GM19463 (cell line): Measurements from ENCODE around the gene C11orf52.

Experiments used
- ATAC-seq: cut with Tn5 transposase; IDR thresholded peaks from one replicate; pipeline ENCODE4 v1.9.1; 2021; ENCODE audit warnings: mild to moderate bottlenecking, moderate library complexity; ENCODE audit not compliant: unreplicated experiment

C11orf52 gene

DNA sequence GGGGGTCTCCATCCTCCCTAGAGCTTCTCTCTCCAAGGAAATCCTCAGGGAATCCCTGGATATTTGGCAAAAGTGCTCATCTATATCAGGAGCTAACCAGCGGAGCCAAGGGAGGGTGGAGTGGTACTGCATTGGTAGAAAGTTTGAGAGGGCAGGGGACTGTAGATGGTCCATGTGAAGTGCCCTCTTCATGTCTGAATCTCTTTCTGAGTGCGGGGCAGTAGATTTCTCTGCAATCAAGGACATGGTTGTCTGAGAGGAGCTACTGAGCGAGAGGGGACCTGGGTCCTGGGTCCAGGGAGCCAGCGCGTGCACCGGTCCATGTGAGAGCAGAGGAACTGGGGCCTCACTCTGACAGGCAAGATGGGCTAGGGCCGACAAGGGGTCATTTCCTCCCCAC is 19.1 kb downstream of the C11orf52 start:
- ATAC-seq: no peak

DNA sequence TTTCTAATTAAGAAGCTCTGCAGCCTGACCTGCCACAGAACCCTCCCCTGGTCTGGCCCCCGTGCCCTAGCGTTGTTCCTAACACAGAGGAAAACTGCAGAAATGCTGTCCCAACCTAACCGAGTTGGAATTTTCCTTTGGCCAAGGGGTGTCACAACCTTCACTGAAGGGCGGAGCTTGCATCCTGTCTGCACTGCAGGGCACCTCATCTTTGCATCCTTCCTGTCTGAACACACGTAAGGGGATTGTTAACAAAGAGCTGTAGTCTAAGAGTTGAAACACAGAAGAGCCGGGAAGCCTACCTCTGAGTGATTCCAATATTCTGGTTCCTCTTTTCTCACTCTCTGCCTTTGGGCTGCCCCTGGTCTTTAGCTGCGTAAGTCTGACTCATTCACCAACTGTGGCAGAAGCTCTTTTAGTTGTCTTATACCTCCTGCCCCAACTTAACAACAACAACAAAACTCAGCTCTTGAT is 20.0 kb downstream of the C11orf52 start:
- peak; percentile 88 for ATAC-seq

DNA sequence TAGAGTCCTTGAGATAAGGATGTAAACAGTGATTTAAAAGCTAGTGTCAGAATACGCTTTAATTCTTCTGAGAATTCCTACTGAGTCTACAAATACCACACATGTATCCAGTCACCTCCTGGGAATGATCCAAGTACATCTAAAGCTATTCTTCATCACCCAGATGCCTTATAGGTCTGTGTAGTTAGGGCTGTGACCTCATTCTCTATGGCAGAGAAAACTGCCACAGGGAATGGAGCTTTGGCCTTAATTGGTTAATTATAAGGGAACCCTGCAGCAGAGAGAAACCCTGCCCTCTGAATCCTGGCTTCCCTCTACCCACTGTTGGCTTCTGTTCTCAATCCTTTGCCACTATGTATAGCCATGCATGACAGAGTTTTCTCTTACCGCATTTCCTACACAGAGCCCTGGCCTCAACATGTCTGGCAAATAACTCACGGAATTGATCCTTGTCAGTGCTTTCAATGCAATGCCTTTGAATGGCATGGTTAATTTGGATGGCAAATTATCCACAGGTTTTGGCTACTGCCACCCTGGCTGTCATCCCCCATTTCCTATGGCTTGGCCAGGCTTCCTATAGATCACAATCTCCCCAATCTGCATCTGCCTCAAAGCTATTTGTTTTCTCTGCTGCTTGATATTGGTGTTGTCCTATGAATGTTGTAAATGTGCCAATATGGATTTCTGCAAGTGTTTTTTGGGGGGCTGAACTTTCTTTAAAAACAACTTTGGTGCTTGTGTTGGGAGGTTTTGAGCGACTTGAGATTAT is 21.3 kb downstream of the C11orf52 start:
- no peak for ATAC-seq

DNA sequence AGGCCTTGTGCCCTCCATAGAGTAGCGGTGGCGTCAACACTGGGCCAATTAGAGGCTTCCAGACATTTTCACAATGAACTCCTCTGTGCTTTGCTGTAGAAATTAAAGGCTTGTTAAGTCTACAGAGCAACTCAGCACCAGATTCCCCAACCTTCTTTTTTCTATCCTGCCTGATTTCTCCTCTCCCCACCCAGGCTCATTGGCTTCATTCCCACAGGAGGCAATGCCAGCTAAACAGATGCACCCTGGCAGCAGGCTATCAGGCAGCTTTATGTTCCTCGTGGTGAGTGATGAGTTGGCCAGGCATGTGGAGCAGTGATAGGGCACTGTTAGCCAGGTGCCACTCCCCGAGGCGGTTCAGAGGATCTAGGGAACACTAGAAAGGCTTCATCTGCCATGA is 23.2 kb downstream of the C11orf52 start:
- ATAC-seq: no peak

DNA sequence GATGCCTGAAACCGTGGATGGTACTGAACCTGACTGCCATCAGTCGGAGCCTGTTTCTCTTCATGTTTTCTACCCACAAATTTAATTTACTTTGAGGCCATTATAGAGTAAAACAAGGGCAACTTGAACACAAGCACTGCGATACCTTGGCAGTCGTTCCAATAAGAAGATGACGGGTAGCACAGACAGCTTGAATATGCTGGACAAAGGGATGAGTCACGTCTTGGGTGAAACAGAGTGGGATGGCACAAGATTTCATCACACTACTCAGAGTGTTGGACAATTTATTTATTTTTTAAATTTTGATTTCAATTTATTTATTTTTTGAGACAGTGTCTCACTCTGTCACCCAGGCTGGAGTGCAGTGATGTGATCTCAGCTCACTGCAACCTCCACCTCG is 24.1 kb downstream of the C11orf52 start:
- ATAC-seq: no peak

DNA sequence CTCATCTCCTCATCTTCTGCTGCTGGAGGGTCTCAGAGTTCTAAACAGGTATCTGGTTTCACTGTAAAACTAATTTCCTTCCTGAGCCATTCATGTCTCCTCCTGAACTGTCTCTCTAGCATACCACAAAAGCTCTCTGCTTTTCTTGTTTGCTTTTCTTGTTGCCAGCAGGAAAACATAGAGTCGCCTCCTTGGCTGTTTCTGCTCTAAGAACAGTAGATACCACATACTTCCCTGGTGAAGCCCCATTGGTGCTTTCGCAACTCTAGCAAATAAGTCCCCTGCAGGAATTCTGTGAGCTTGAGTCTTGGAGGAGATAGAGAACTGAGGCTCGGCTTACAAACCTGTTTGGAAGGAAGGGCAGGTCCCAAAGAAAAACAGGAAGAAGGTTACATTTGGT is 25.4 kb downstream of the C11orf52 start:
- ATAC-seq: no peak

DNA sequence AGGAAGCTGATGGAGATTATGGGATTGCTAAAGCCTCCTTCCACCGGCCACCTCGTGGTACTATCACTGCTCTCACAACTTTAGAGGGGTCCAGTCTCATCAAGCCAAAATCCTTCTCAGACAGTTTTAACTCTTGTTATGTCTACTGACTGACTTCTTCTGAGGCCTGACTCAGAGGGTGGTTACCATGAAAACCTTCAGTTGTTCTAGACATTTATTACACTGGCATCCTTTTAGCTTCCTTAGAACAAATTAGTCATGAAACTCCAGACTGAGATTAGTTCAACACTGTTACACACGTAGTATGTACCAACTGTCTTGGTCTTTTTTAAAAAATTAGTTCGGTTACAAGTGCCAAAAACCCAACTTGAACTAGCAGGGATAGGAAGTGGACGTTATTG is 25.9 kb downstream of the C11orf52 start:
- ATAC-seq: no peak

DNA sequence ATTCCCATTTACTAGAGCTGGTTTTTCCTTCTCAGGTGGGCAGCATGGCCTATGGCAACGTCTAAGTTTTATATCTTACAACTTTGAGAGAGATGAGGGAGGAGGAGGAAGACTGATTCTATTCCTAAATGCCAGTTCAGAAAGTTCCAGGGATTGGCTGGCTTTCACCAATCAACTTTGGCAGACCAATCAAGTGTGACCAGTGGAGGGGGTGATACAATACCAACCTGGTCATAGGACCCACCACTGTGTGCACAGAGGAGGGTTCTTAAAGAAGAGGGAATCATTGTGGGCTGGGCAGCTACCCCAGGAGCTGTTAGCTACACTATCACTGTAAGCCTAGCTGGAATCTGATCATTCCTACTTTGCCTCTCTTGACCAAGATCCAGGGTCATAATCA is 26.5 kb downstream of the C11orf52 start:
- ATAC-seq: no peak

DNA sequence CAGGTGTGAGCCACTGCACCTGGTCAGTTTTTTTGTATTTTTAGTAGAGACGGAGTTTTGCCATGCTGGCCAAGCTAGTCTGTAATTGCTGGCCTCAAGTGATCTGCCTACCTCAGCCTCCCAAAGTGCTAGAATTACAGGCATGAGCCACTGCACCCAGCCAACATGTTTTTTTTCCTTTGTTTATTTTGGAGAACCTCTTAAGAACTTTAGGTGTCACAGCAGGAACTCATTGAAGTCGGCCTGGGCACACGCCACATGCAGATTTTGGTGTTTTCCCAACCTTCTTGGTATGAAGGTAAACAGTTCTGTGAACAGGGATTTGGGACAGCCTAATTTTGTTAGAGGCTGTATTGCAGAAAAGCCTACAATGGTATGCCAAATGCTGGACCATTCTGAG is 27.8 kb downstream of the C11orf52 start:
- ATAC-seq: no peak

DNA sequence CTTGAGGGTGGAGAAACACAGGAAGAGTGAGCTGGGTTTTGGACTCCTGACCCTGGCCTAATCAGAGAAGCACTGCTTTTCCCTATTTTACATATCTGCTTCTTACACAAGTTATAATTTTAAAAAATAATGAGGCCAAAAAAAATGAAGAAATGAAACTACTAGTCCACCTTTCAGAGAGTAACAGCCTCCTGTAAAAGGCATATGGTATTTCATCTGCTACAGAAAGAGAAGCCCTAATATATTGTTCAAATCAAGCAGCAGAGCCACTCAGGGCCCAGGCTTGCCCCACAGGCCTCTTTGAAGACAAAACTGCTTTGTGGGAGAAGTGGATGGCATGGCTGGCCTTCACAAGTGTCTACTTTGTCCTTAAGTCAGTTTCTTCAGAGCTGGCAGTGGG is 28.4 kb downstream of the C11orf52 start:
- ATAC-seq: no peak

DNA sequence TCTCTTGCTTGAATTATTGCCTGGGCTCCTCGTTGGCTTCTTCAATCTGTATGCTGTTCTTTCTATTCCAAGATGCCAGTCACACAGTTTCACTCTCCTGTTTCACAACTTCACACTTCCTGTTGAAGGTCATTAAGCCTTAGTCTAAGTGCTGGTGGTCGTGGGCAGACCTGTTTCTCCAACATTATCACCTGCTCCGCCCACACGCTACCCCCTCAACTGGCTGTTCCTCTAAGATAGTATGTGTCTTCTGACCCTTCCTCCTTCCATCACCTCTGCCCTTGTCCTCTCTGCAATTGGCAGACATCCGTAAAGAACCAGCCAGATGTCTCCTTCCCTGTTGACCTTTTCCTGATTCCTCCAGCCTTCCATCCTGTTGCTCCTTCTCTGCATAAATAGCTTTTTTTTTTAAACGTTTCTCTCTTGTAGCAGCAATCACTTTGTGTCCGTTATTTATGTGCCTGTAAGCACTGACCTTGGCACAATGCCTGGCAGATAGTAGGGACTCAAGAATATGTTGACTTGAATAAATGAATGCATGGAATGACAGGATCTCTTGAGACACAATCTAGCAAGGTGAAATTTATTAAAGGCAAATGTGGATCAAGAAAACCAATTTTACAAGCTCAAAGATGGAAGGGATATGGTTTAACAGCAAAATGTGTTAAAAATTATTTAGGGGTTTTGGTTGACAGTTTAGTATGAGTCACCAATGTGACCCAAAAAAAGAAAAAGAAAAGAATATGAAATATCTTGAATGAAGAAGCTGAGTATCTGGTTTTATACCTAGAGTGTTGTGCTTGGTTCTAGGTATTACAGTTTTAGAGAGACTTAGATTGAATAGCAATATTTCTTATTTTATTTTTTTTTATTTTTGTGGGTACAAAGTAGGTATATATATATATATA is 31.1 kb downstream of the C11orf52 start:
- ATAC-seq: no peak

DNA sequence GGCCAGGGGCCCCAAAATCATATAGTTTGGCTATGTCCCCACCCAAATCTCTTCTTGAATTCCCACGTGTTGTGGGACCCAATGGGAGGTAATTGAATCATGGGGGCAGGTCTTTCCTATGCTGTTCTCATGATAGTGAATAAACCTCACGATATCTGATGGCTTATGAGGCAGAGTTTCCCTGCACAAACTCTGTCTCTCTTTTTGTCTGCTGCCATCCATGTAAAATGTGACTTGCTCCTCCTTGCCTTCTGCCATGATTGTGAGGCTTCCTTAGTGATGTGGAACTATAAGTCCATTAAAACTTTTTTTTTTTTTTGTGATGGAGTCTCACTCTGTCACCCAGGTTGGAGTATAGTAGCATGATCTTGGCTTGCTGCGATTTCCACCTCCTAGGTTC is 32.9 kb downstream of the C11orf52 start:
- no peak for ATAC-seq

DNA sequence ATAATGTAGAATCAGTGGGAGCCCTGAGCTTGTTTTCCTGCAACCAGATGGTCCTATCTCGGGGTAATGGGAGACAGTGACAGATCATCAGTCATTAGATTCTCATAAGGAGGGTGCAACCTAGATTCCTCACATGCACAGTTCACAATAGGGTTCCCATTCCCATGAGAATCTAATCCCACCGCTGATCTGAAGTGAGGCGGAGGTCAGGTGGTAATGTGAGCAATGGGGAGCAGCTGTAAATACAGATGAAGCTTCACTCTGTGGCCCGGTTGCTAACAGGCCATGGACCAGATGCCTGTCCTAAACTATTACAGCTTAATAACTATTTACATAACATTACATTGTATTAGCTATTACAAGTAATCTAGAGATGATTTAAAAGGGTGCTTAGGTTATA is 35.4 kb downstream of the C11orf52 start:
- ATAC-seq: no peak

DNA sequence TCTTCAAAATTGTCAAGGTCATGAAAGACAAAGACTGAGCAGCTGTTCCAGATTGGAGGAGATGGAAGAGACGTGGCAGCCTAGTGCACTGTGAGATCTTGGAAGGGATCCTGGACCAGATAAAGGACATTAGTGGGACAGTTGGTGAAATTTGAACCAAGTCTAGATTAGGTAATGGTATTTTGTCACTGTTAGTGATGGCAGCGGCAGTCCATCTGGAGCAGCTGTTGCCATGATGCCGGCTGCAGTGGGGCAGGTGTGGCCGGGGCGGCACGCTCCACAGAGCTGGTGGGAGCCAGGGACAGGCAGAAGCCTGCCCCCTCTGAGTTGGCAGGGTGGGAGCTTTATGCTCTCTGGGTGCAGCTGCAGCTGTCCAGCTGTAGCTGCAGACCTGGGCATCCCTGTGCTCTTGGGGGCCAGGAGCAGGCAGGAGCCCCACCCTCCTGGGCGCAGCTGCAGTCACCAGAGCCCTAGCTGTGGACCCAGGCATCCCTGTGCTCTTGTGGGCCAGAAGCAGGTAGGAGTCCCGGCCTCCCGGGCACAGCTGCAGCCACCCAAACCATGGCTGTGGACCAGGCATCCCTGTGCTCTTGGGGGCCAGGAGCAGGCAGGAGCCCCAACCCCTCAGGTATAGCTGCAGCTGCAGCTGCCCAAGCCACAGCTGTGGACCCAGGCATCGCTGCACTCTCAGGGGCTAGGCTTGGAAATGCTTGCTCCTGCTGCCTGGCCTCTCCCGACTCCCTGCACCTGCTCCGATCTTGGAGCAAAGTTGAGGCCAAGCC is 39.1 kb downstream of the C11orf52 start:
- ATAC-seq: no peak

DNA sequence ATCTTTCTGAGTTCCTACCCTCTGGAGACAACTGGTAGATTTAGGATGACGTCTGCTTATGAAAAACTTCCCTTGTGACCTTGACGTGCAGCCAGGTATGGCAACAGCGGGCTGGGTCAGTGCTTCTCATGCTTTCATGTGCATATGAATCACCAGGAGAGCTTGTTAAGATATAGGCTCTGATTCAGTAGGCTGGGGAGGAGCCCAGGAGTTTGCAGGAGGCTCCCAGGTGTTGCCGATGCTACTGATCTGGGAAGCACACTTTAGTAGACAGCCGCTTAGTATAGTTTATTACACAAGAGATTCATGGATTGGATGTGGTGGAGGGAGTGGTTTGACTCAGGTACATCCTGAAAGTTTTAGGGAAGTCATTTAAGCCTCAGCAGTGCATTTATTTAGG is 42.2 kb downstream of the C11orf52 start:
- no peak for ATAC-seq

DNA sequence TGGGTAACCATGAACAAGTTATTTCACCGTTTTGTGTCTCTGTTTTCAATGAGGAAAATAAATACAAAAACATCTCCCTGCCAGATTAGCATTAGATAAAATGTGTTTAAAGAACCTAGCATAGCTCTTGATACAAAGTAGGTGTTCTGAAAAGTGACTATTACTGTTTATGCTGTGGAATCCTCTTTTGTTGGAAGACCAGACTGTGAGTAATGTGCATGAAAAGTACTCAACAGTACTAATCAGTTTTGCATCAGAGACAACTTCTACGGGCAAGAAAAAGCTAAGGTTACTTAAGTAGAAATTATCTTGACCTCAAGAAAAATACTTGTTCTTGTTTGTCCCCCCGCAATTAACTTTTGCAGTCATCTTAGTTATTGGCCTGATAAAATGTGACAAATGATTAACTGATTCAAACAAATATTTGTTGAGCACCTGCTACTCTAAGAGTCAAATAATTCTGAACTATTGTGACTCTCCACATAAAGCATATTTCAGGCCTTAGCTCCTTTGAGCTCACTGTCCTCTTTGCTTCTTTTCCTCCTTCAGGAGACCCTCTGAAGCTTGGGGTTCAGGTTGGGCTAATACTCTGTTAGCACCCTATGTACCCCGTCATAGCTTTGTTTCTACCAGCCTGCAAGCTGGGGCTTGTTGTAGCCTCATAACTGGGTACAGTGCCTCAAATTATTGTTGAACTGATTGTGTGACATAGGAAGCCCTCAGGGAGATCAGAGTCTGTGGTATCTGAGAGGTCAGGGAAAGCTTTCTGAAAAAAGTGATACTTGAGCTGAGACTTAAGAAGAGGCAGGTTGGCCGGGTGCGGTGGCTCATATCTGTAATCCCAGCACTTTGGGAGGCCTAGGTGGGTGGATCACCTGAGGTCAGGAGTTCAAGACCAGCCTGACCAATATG is 42.9 kb downstream of the C11orf52 start:
- ATAC-seq: no peak

DNA sequence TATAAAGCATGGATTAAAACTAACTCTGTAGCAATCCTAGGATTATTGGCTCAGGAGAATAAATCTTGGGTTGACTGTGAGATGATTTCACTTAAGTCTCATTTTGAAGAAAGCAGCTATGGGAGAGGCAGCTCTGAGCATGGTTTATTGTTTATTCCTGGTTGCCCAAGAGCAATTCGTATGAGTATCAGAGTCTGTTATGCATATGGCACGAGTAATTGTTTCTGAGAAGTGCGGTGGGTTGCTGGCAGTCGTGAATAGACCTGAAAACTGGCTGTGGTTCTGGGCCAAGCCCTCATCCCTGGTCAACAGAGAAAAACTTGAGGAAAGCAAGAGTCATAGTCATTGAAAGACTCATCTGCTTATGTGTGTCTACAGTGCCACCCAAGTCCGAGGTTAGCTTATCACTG is 45.2 kb downstream of the C11orf52 start:
- no peak for ATAC-seq

DNA sequence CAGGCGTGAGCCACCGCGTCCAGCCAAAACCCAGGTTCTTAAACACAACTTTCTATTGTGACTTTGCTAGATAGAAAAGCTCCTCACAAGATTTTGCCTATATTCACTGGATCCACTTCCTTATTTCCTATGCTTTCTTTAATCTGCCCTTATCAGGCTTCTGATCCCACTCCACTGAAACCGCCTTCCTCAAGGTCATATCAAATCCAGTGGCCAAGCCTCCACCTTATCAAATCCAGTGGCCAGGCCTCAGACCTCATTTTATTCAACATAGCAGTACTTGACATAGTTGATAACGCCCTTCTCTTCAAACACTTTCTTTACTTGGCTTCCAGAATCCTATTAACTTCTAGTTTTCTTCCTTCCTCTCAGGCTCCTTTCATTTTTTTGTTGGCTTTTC is 48.0 kb downstream of the C11orf52 start:
- ATAC-seq: no peak

DNA sequence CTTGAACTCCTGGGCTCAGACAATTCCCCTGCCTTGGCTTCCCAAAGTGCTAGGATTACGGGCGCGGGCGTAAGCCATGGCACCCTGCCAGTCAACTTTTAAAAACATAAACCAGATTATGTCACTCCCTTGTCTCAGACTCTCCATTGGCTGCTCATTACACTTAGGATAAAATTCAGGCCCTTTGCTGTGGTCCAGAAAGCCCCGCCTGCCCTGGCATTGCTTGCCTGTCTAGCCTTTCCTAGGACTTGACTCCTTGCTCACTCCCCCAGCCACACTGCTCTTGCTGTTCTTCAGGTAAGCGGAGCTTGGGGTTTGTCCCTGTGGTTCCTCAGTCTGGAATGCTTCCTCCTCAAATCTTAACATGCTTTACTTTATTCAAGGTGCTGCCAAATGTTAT is 48.9 kb downstream of the C11orf52 start:
- no peak for ATAC-seq

DNA sequence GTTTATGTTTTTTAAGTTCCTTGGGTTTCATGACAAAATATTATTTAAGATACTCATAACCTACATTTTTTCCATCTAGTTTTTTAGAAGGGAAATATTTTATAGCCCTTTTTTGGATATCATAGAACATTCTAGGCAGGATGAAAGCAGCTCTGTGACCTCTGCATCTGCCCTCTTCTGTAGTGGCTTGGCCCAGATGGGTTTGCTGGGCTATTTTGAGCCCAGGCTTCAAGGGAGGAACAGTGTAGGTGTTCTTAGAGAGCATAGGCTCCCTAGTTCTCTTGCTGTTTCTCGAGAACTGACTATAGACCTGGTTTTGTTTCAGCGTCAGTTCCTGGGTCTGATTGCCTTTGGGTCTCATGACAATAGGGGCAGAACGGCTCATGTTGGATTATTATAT is 50.6 kb downstream of the C11orf52 start:
- no peak for ATAC-seq
